Prostate gland (tissue), 2 donors: ENCODE results near the gene MAML3.

Experiments
- CTCF ChIP-seq, 4 experiments: fragments of 200-600 bp in 2 of 4; fragments of 450-650 bp in 2 of 4; sonication (generic) in 2 of 4; IDR thresholded peaks; 1 replicate in 3 of 4; 2 replicates in 1 of 4; pipeline ENCODE4 v1.5.1; 2016 to 2019; ENCODE audit warnings: antibody characterized with exemption in 4 of 4, mild to moderate bottlenecking in 2 of 4, moderate library complexity in 2 of 4
- POLR2A ChIP-seq: fragments of 450-650 bp; IDR thresholded peaks from one replicate; pipeline ENCODE4 v1.6.1; 2016; ENCODE audit warnings: antibody characterized with exemption, mild to moderate bottlenecking
- POLR2AphosphoS5 ChIP-seq: sonication (generic); formaldehyde crosslinking; IDR thresholded peaks from one replicate; pipeline ENCODE4 v1.6.1; 2017; ENCODE audit warnings: antibody characterized with exemption

- TF ChIP-seq CTCF (IDR thresholded peaks at IDR 0.05) (no peak), POLR2A (no peak), POLR2AphosphoS5 (no peak)
These were observed 31.6 kb upstream of the MAML3 start for GRCh38 chr4:140185412-140186081.
